Measurements from ENCODE around the gene MT1G.

- TF ChIP-seq CTCF (IDR thresholded peaks at IDR 0.05) (no peak), POLR2AphosphoS5 (IDR thresholded peaks at IDR 0.05) (no peak), POLR2A (IDR thresholded peaks at IDR 0.05) (no peak)
Measured at GRCh38 chr16:56632848-56633365, 35.0 kb downstream of the MT1G start.
